SW 1271 (cell line): ENCODE measurements around the gene ZNF500.

Experiments
- DNase-seq, 2 experiments: peaks; one replicate each; lab custom pipeline; 2025; lab: John Stamatoyannopoulos, UW

Gene ZNF500

DNA sequence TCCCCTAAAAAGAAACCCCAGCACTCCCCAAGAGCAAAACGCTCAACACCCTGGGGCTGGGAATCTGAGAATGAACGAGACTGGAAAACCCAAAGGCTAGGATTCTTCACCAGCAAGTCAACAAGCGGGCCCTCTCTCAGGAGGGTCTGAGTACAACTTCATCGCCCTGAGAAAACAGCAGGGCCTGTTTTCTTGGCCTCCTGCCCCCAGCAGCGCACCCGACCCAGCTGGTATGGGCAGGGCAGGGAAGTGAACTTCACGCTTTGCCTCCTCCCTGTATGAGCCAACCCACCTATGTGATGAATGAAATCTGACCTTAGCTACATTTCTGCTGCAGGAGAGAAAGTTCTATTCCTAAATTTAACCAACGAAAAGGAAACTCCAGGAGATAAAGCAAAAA, 62.5 kb downstream of the ZNF500 start:
- DNase-seq, result no peak

DNA sequence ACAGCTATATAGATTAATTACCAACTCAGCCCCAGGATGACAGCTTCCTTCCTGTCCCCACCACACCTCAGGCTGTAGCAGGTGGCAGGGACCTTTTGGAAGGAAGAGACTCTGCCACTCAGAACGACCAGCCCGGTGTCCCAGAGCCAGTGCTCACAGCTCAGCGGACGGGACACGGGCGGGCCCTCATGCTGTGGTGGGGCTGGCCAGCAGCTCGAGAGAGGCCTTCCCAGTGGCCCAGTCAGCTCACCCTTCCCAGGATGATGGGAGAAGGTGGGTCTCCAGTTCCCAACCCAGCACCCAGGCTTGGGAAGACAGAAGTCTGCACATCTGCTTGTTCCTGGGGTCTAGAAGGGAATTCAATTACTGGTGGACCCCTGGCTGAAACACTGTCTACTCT, 63.1 kb downstream of the ZNF500 start:
- no peak for DNase-seq

- DNase-seq, result no peak
Measured at GRCh38 chr16:4702466-4702808, 64.5 kb downstream of the ZNF500 start.

GRCh38 chr16:4701791-4702465, 65.0 kb downstream of the ZNF500 start:
- no peak for DNase-seq

DNA sequence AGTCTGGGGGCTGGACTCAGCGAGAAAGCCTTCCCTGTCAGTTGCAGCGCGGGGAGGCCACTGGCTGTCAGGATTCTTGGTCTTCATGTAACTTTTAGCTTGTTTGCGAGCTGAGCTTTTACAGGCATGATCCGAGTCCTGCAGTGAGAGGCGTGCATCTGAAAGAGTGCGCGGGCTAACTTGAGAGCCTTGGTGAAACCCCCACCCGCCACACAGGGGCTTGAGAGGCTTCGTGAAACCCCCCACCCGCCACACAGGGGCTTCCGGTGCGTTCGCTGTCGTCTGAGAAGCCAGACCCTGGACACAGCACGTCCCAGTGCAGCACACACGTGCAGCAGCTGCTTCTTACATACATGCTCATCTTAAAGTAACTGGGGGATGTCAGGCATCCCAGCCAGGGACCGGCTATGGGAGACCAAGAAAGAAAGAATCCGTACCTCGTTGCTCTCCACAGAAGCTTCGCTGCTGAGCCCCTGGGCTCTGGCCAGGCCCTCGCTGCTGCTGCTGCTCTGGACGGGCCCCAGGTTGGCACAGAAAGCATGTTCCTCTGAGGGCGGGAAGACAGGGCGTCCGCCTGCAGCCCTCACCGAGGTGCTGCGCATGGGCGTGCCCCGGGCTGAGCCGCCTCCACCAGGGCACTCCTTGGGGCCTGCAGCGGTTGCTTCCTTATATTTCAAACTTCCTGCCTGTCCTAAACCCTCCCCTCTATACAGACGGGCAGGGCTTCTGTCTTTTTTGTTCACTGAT, 65.8 kb downstream of the ZNF500 start:
- DNase-seq, result no peak

DNA sequence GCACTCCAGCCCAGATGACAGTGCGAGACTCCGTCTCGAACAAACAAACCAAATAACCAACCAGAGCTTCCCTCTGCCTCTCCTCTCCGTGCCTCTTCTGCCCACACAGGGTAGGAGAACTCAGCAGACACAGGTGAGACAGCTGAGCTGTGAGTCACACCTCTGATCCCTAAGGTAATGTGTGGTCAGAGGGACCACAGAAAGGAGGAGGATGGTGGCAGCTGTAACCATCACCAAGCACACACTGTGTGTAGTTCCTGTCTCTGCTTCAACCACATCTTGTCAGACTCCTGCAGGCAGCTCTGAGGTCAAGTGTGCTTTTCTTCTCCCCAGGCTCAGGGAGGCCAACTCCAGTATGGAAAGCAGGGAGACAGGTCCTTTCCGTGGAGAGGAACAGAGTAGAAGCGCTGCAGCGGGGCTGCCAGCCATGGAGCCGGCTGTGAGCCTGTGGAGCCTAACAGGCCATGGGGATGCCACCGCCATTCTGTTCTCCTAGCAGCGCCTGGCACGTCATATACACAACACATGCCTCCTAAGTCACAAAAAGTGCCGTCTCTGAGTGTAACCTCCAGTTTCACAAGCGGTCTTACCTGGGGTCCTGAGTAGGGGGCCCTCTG, 66.5 kb downstream of the ZNF500 start:
- DNase-seq, result no peak

- no peak for DNase-seq
Measured at GRCh38 chr16:4699046-4699556, 67.9 kb downstream of the ZNF500 start.

- DNase-seq, result no peak
Measured at GRCh38 chr16:4698321-4699045, 68.5 kb downstream of the ZNF500 start.
